ENCODE measurements around the gene PLRG1. TPM values are rescaled to one million over a fixed set of nuclear protein-coding genes. Genes with fewer than 3 reads are reported as not detected.

Gene PLRG1
- total RNA-seq, 1 donor from 2014 or later: 83.4 TPM

GRCh38 chr4:154585369-154586018 lies 35.3 kb upstream of the PLRG1 start:
- Mint-ChIP-seq H3K4me3 (ENCODE audit: low read depth) (no peak overlapping the region), H3K4me1 (ENCODE audit: low read depth) (no peaks in the 10 kb centered on the region), H3K27ac (no peak overlapping the region), H3K9me3 (no peaks in the 10 kb centered on the region), H3K36me3 (ENCODE audit: low read depth) (no peaks in the 10 kb centered on the region), H3K27me3 (ENCODE audit: low read depth) (peaks cover 5% of the 10 kb centered on the region)
- no peak for DNase-seq (ENCODE audit: low spot score)
- intact Hi-C loops (cut with micrococcal nuclease): no loop called here

DNA sequence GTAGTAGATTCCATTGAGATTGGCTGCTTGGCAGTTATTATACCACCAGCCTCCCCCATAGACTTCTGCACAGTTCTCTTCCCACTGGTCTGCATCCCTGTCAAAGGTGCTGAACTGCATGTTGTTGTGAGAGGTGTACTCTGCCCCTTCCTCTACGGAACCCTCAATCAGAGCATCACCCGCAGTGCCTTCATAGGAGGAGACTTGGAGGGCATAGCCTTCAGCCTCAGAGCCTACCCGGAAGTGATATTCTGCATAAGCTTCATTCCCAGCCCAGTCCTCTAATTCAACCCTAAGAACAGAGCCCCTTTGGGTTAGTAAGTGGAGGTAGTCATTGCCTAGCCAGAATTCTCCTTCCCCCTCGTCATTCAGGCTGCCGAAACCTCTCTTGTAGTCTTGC lies 34.1 kb upstream of the PLRG1 start:
- Mint-ChIP-seq H3K9me3 (no peaks in the 10 kb centered on the region), H3K4me3 (ENCODE audit: low read depth) (no peak overlapping the region), H3K27ac (no peak overlapping the region), H3K4me1 (ENCODE audit: low read depth) (no peaks in the 10 kb centered on the region), H3K36me3 (ENCODE audit: low read depth) (no peaks in the 10 kb centered on the region), H3K27me3 (ENCODE audit: low read depth) (peaks cover 4% of the 10 kb centered on the region)
- intact Hi-C loops (cut with micrococcal nuclease): no loop called here
- no peak for DNase-seq (ENCODE audit: low spot score)

- intact Hi-C loops (cut with micrococcal nuclease): no loop called here
These were observed 33.5 kb upstream of the PLRG1 start for GRCh38 chr4:154583677-154584076.

GRCh38 chr4:154583230-154583629 lies 33.0 kb upstream of the PLRG1 start:
- intact Hi-C loops (cut with micrococcal nuclease): no loop called here
- DNase-seq (ENCODE audit: low spot score): no peak
- Mint-ChIP-seq H3K4me1 (ENCODE audit: low read depth) (no peaks in the 10 kb centered on the region), H3K9me3 (no peaks in the 10 kb centered on the region), H3K27ac (no peak overlapping the region), H3K36me3 (ENCODE audit: low read depth) (no peaks in the 10 kb centered on the region), H3K27me3 (ENCODE audit: low read depth) (peaks cover 8% of the 10 kb centered on the region), H3K4me3 (ENCODE audit: low read depth) (no peak overlapping the region)

More at GRCh38 chr4:154583677-154584076, 33.5 kb upstream of the PLRG1 start:
- DNase-seq (ENCODE audit: low spot score): no peak
- Mint-ChIP-seq H3K36me3 (ENCODE audit: low read depth) (no peaks in the 10 kb centered on the region), H3K4me3 (ENCODE audit: low read depth) (no peak overlapping the region), H3K4me1 (ENCODE audit: low read depth) (no peaks in the 10 kb centered on the region), H3K27me3 (ENCODE audit: low read depth) (peaks cover 8% of the 10 kb centered on the region), H3K27ac (no peak overlapping the region), H3K9me3 (no peaks in the 10 kb centered on the region)

- Mint-ChIP-seq H3K9me3 (no peaks in the 10 kb centered on the region), H3K36me3 (ENCODE audit: low read depth) (no peaks in the 10 kb centered on the region), H3K27me3 (ENCODE audit: low read depth) (peaks cover 8% of the 10 kb centered on the region), H3K27ac (no peak overlapping the region), H3K4me3 (ENCODE audit: low read depth) (no peak overlapping the region), H3K4me1 (ENCODE audit: low read depth) (no peaks in the 10 kb centered on the region)
- intact Hi-C loops (cut with micrococcal nuclease): no loop called here
- DNase-seq (ENCODE audit: low spot score): no peak
These were observed 32.5 kb upstream of the PLRG1 start for GRCh38 chr4:154582723-154583122.

DNA sequence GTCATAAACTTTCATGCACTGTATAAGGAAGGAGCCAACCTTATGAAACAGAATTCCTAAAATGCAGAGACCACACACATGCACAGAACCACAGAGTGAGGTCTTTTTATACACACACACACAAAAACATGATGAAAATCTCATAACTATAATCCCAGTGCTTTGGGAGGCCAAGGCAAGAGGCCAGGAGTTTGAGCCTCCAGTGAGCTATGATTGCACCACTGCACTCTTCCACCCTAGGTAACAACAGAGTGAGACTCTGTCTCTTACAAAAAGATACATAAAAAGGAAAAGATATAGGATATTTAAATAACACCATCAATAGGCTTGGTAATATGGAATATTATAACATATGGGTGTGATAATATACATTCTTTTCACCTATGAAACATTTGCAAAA lies 29.7 kb upstream of the PLRG1 start:
- H3K4me3 Mint-ChIP-seq (ENCODE audit: low read depth): no peak overlapping the region
- no peaks in the 10 kb centered on the region for H3K36me3 Mint-ChIP-seq (ENCODE audit: low read depth)
- no peaks in the 10 kb centered on the region for H3K4me1 Mint-ChIP-seq (ENCODE audit: low read depth)
- peaks cover 8% of the 10 kb centered on the region for H3K27me3 Mint-ChIP-seq (ENCODE audit: low read depth)
- intact Hi-C loops (cut with micrococcal nuclease): no loop called here
- H3K27ac Mint-ChIP-seq: no peak overlapping the region
- no peak for DNase-seq (ENCODE audit: low spot score)
- no peaks in the 10 kb centered on the region for H3K9me3 Mint-ChIP-seq

DNA sequence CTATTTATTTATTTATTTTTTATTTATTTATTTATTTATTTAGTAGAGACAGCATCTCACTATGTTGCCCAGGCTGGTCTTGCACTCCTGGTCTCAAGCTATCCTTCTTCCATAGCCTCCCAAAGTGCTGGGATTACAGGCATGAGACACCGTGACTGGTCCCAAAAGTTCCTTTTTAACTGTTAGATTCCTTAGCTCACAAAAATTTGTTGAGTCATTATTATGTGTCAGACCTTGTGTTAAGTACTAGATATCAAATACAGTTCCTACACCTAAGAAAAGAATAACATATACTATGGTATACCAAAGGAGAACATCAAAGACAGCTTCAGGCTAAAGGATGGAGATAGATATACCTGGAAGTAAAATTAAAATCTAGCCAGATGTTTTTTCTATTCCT lies 28.7 kb upstream of the PLRG1 start:
- H3K27me3 Mint-ChIP-seq (ENCODE audit: low read depth): peaks cover 10% of the 10 kb centered on the region
- no peak overlapping the region for H3K4me3 Mint-ChIP-seq (ENCODE audit: low read depth)
- H3K27ac Mint-ChIP-seq: no peak overlapping the region
- H3K36me3 Mint-ChIP-seq (ENCODE audit: low read depth): no peaks in the 10 kb centered on the region
- no peak for DNase-seq (ENCODE audit: low spot score)
- H3K9me3 Mint-ChIP-seq: no peaks in the 10 kb centered on the region
- H3K4me1 Mint-ChIP-seq (ENCODE audit: low read depth): no peaks in the 10 kb centered on the region
- intact Hi-C loops (cut with micrococcal nuclease): no loop called here

DNA sequence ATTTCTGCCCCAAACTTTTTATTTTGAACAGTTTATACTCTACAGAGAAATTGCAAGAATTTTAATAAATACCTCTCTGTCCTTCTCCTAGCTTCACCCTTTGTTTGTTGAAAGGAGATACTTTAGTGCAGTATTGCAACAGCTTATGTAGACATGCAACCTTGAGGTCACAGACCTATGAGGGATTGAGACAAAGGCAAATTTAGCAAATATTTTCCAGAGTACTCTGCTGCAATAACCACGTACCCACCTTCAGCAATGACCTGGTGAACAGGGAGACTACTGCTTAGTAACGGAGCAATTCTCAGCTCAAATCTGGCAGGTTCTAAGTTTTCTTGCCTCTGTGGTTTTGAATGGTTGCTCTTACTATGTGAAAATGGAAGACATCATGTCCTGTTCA lies 27.1 kb upstream of the PLRG1 start:
- H3K4me1 Mint-ChIP-seq (ENCODE audit: low read depth): no peaks in the 10 kb centered on the region
- H3K9me3 Mint-ChIP-seq: no peaks in the 10 kb centered on the region
- H3K27ac Mint-ChIP-seq: no peak overlapping the region
- intact Hi-C loops (cut with micrococcal nuclease): no loop called here
- no peak for DNase-seq (ENCODE audit: low spot score)
- H3K4me3 Mint-ChIP-seq (ENCODE audit: low read depth): no peak overlapping the region
- H3K27me3 Mint-ChIP-seq (ENCODE audit: low read depth): peaks cover 10% of the 10 kb centered on the region
- H3K36me3 Mint-ChIP-seq (ENCODE audit: low read depth): no peaks in the 10 kb centered on the region

DNA sequence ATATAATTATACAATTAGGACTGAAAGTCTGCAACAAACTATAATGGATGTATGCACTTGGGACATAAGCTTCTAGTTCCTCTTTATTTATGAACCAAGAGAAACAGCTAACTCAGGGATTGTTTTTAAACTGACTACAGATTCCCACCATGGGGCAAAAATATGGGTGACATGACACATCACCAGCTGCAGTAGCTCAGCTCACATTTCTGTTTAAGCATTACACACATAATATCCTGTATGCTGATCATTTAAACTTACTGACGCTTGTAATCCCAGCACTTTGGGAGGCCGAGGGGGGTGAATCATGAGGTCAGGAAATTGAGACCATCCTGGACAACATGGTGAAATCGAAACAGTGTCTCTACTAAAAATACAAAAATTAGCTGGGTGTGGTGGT lies 24.1 kb upstream of the PLRG1 start:
- intact Hi-C loops (cut with micrococcal nuclease): no loop called here
- H3K4me1 Mint-ChIP-seq (ENCODE audit: low read depth): no peaks in the 10 kb centered on the region
- no peak overlapping the region for H3K27ac Mint-ChIP-seq
- H3K27me3 Mint-ChIP-seq (ENCODE audit: low read depth): peaks cover 7% of the 10 kb centered on the region
- no peaks in the 10 kb centered on the region for H3K9me3 Mint-ChIP-seq
- DNase-seq (ENCODE audit: low spot score): no peak
- H3K36me3 Mint-ChIP-seq (ENCODE audit: low read depth): no peaks in the 10 kb centered on the region
- no peak overlapping the region for H3K4me3 Mint-ChIP-seq (ENCODE audit: low read depth)

DNA sequence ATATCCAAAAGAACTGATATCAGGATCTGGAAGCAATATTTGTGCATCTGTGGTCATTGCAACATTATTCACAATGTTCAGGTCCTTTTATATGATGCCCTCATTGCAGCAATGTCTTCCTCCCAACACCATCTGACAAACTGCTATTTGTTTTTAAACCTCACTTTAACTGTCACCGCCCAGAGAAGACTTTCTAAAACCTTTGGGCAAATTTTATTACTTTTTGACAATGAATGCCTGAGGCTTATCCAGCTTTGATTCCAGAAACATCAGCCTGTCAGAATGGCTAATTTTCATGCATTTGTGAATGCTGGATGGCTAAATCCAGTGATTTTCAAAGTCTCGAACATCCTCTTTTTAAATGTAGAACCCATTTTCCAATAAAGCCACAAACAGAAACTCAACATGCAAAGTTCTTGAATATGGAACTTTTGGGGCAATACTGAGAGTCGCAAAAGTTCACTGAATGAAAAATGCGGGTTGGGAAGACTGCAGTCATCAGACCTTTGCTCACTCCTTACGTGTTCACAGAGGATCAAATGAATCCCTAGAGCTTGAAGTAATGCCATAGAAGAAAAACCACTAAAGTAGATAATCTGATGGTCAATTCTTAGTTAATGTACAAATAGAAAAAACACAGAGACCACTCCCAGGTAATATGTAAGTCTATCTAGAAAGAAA lies 23.1 kb upstream of the PLRG1 start:
- Mint-ChIP-seq H3K27me3 (ENCODE audit: low read depth) (peaks cover 3% of the 10 kb centered on the region), H3K36me3 (ENCODE audit: low read depth) (no peaks in the 10 kb centered on the region), H3K4me3 (ENCODE audit: low read depth) (no peak overlapping the region), H3K4me1 (ENCODE audit: low read depth) (no peaks in the 10 kb centered on the region), H3K9me3 (no peaks in the 10 kb centered on the region), H3K27ac (no peak overlapping the region)
- DNase-seq (ENCODE audit: low spot score): no peak
- intact Hi-C loops (cut with micrococcal nuclease): no loop called here

- Mint-ChIP-seq H3K4me3 (ENCODE audit: low read depth) (no peak overlapping the region), H3K36me3 (ENCODE audit: low read depth) (no peaks in the 10 kb centered on the region), H3K27me3 (ENCODE audit: low read depth) (peaks cover 1% of the 10 kb centered on the region), H3K9me3 (no peaks in the 10 kb centered on the region), H3K27ac (no peak overlapping the region), H3K4me1 (ENCODE audit: low read depth) (no peaks in the 10 kb centered on the region)
- intact Hi-C loops (cut with micrococcal nuclease): no loop called here
- no peak for DNase-seq (ENCODE audit: low spot score)
These were observed 19.4 kb upstream of the PLRG1 start for GRCh38 chr4:154569584-154569983.

DNA sequence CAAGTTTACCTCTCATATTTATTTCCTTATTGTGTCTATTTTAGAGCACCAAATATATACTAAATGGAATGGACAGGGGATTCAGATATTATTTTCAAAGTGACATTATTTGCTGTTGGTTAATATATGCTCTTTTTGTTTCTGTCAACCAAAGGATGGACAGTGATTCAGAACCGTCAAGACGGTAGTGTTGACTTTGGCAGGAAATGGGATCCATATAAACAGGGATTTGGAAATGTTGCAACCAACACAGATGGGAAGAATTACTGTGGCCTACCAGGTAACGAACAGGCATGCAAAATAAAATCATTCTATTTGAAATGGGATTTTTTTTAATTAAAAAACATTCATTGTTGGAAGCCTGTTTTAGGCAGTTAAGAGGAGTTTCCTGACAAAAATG lies 18.8 kb upstream of the PLRG1 start:
- Mint-ChIP-seq H3K27me3 (ENCODE audit: low read depth) (peaks cover 1% of the 10 kb centered on the region), H3K9me3 (no peaks in the 10 kb centered on the region), H3K4me3 (ENCODE audit: low read depth) (no peak overlapping the region), H3K27ac (no peak overlapping the region), H3K36me3 (ENCODE audit: low read depth) (no peaks in the 10 kb centered on the region), H3K4me1 (ENCODE audit: low read depth) (no peaks in the 10 kb centered on the region)
- DNase-seq (ENCODE audit: low spot score): no peak
- intact Hi-C loops (cut with micrococcal nuclease): no loop called here

DNA sequence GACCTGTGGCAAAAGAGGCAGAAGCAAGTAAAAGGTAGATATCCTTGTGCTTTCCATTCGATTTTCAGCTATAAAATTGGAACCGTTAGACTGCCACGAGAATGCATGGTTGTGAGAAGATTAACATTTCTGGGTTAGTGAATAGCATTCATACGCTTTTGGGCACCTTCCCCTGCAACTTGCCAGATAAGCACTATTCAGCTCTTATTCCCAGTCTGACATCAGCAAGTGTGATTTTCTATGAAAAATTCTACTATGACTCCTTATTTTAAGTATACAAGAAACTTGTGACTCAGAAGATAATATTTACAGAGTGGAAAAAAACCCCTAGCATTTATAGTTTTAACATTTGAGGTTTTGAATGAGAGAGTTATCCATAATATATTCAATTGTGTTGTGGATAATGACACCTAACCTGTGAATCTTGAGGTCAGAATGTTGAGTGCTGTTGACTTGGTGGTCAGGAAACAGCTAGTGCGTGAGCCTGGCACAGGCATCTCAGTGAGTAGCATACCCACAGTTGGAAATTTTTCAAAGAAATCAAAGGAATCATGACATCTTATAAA lies 16.5 kb upstream of the PLRG1 start:
- Mint-ChIP-seq H3K9me3 (no peaks in the 10 kb centered on the region), H3K4me1 (ENCODE audit: low read depth) (no peaks in the 10 kb centered on the region), H3K4me3 (ENCODE audit: low read depth) (no peak overlapping the region), H3K27me3 (ENCODE audit: low read depth) (peaks cover 6% of the 10 kb centered on the region), H3K27ac (no peak overlapping the region), H3K36me3 (ENCODE audit: low read depth) (no peaks in the 10 kb centered on the region)
- intact Hi-C loops (cut with micrococcal nuclease): no loop called here
- no peak for DNase-seq (ENCODE audit: low spot score)

Measured in activated T-helper 2 cell treated with anti-CD3 and anti-CD28 coated beads, Interferon-gamma antibody, Interleukin-2, Interleukin-4, amounts not matched to agents 10 μg/mL and 5 μg/mL and 100 μg/mL, durations not matched to agents 14 hours and 24 hours and 36 hours (primary cell).